Sigmoid colon (tissue), 7 donors: ENCODE results near the gene NT5DC4. TPM values are rescaled to one million over a fixed set of nuclear protein-coding genes. Genes with fewer than 3 reads are reported as not detected.

Experiments used
- DNase-seq: peaks from one replicate; pipeline ENCODE4 v3.0.0-alpha.2; 2019
- H3K27ac ChIP-seq, 4 donors: fragments of 200-600 bp; sonication (generic); one replicate each; pipeline ENCODE4 v1.5.1; 2016 to 2019; ENCODE audit warnings: mild to moderate bottlenecking in 1 of 4
- H3K27me3 ChIP-seq, 3 donors: fragments of 200-600 bp; sonication (generic); one replicate each; pipeline ENCODE4 v1.5.1; 2019; ENCODE audit warnings: mild to moderate bottlenecking in 1 of 3
- H3K36me3 ChIP-seq, 4 donors: fragments of 200-600 bp; sonication (generic); one replicate each; pipeline ENCODE4 v1.5.1; 2016 to 2019
- H3K4me1 ChIP-seq, 4 donors: fragments of 200-600 bp; sonication (generic); one replicate each; pipeline ENCODE4 v1.5.1; 2017 to 2019
- H3K4me3 ChIP-seq, 4 donors: fragments of 200-600 bp; sonication (generic); one replicate each; pipeline ENCODE4 v1.5.1; 2017 to 2019; ENCODE audit warnings: mild to moderate bottlenecking in 2 of 4, moderate library complexity in 1 of 4
- H3K9me3 ChIP-seq, 4 donors: fragments of 200-600 bp in 3 of 4; sonication (generic) in 3 of 4; one replicate each; pipeline versions ENCODE4 v1.5.1 to v1.6.1; 2013 to 2019
- CTCF ChIP-seq, 4 experiments: fragments of 450-650 bp in 3 of 4; fragments of 200-600 bp in 1 of 4; IDR thresholded peaks; one replicate each; pipeline ENCODE4 v1.5.1; 2016 to 2019; ENCODE audit warnings: antibody characterized with exemption in 4 of 4, mild to moderate bottlenecking in 3 of 4, moderate library complexity in 2 of 4
- EP300 ChIP-seq, 4 donors: sonication (generic); formaldehyde crosslinking; IDR thresholded peaks; one replicate each; pipeline ENCODE4 v1.6.1; 2017; ENCODE audit warnings: antibody characterized with exemption in 4 of 4
- POLR2A ChIP-seq, 2 donors: fragments of 450-650 bp; IDR thresholded peaks; one replicate each; pipeline ENCODE4 v1.6.1; 2016; ENCODE audit warnings: antibody characterized with exemption in 2 of 2, mild to moderate bottlenecking in 2 of 2, moderate library complexity in 2 of 2
- POLR2AphosphoS5 ChIP-seq, 4 donors: sonication (generic); formaldehyde crosslinking; IDR thresholded peaks; one replicate each; pipeline ENCODE4 v1.6.1; 2017; ENCODE audit warnings: antibody characterized with exemption in 4 of 4
- WGBS, 2 donors: extraction: QIAGEN DNeasy Blood & Tissue Kit; methylation state at CpG; one replicate each; pipeline ENCODE4 v1.1.7; 2013; 5-methylcytosine and 5-hydroxymethylcytosine counted together
- intact Hi-C: fragments of 100-400 bp; cut with DNase I; formaldehyde crosslinking; loops from one replicate; pipeline ENCODE4 v1.15.1; 2023
- polyA plus RNA-seq, 3 donors: library from polyadenylated mRNA; stranded (reverse); fragments of 200-250 nt; gene quantifications; one replicate each; pipeline ENCODE4 v1.2.3, GENCODE V29; 2013
- total RNA-seq, 4 donors: library from RNA; depleted of rRNA; stranded (reverse); fragments of >200 nt; gene quantifications; one replicate each; pipeline ENCODE4 v1.1.0, GENCODE V29; 2016
- donor health status: healthy with polysubstance abuse.
- donor health status: Bipolar disorder and iron deficiency.
- donor health status: healthy.

NT5DC4 gene
- total and polyA plus RNA-seq, 7 donors, result 0.89 TPM; not detected in 6

- WGBS, 2 donors, result 93 to 96% methylated on average over 3 of the region's 3 CpGs
- intact Hi-C loops, result no loop called here
Measured at GRCh38 chr2:112783187-112783714, 62.4 kb downstream of the NT5DC4 start.

GRCh38 chr2:112784199-112785189 is 63.7 kb downstream of the NT5DC4 start, which contains the start of gene IL1A:
Gene IL1A (minus strand): TSS chr2:112784493. CDS start chr2:112783770, 723 bp downstream.
- Histone ChIP-seq H3K4me3 (no peak within 1 kb of the TSS), H3K9me3 (no peaks in the 10 kb centered on the region), H3K27me3 (no peaks in the 10 kb centered on the region), H3K27ac (no peak within 1 kb of the TSS), H3K36me3 (no peaks in the 10 kb centered on the region), H3K4me1 (no peaks in the 10 kb centered on the region)
- 27 to 49% methylated on average over 13 of the region's 13 CpGs for WGBS, 2 donors
- DNase-seq, result no peak
- TF ChIP-seq POLR2A (IDR thresholded peaks at IDR 0.05) (no peak), EP300 (IDR thresholded peaks at IDR 0.05) (no peak), POLR2AphosphoS5 (IDR thresholded peaks at IDR 0.05) (no peak), CTCF (IDR thresholded peaks at IDR 0.05) (no peak)
- intact Hi-C loops, result no loop called here

More at GRCh38 chr2:112783187-112783714, 62.4 kb downstream of the NT5DC4 start:
- H3K4me1 ChIP-seq, result no peaks in the 10 kb centered on the region
- H3K36me3 ChIP-seq, result no peaks in the 10 kb centered on the region
- no peak overlapping the region for H3K27ac ChIP-seq
- no peak overlapping the region for H3K4me3 ChIP-seq
- no peaks in the 10 kb centered on the region for H3K9me3 ChIP-seq
- TF ChIP-seq CTCF (IDR thresholded peaks at IDR 0.05) (no peak), POLR2A (IDR thresholded peaks at IDR 0.05) (no peak), POLR2AphosphoS5 (IDR thresholded peaks at IDR 0.05) (no peak), EP300 (IDR thresholded peaks at IDR 0.05) (no peak)
- H3K27me3 ChIP-seq, result no peaks in the 10 kb centered on the region
- DNase-seq, result no peak

- no peak overlapping the region for H3K27ac ChIP-seq
- intact Hi-C loops, result no loop called here
Measured at GRCh38 chr2:112787294-112787693, 66.5 kb downstream of the NT5DC4 start.

GRCh38 chr2:112787729-112788393 is 67.0 kb downstream of the NT5DC4 start:
- WGBS, 2 donors, result 76 to 92% methylated on average over 4 of the region's 4 CpGs
- no peaks in the 10 kb centered on the region for H3K4me1 ChIP-seq
- H3K27me3 ChIP-seq, result no peaks in the 10 kb centered on the region
- H3K4me3 ChIP-seq, result no peak overlapping the region
- intact Hi-C loops, result no loop called here
- DNase-seq, result no peak
- H3K9me3 ChIP-seq, result no peaks in the 10 kb centered on the region
- H3K36me3 ChIP-seq, result no peaks in the 10 kb centered on the region
- no peak for TF ChIP-seq CTCF (IDR thresholded peaks at IDR 0.05)
- no peak for TF ChIP-seq EP300 (IDR thresholded peaks at IDR 0.05)
- no peak for TF ChIP-seq POLR2A (IDR thresholded peaks at IDR 0.05)
- TF ChIP-seq POLR2AphosphoS5 (IDR thresholded peaks at IDR 0.05), result no peak
- H3K27ac ChIP-seq, result no peak overlapping the region

More at GRCh38 chr2:112787294-112787693, 66.5 kb downstream of the NT5DC4 start:
- no peaks in the 10 kb centered on the region for H3K36me3 ChIP-seq
- H3K4me3 ChIP-seq, result no peak overlapping the region
- no peak for DNase-seq
- no peaks in the 10 kb centered on the region for H3K9me3 ChIP-seq
- H3K4me1 ChIP-seq, result no peaks in the 10 kb centered on the region
- TF ChIP-seq POLR2A (IDR thresholded peaks at IDR 0.05) (no peak), POLR2AphosphoS5 (IDR thresholded peaks at IDR 0.05) (no peak), EP300 (IDR thresholded peaks at IDR 0.05) (no peak), CTCF (IDR thresholded peaks at IDR 0.05) (no peak)
- H3K27me3 ChIP-seq, result no peaks in the 10 kb centered on the region
- WGBS, 2 donors, result 93 to 95% methylated on average over 3 of the region's 3 CpGs
